Renal pelvis (tissue), 12 donors: ENCODE data around the gene EIF4G3. TPM values are rescaled to one million over a fixed set of nuclear protein-coding genes. Genes with fewer than 3 reads are reported as not detected.
"Not testable (repeated sequence)": the region's sequence is repeated elsewhere in the genome, so short reads cannot be mapped to it uniquely, and the experiment has no call there.

Source experiments
- DNase-seq: peaks from one replicate; pipeline ENCODE4 v3.0.0-alpha.2; 2013
- long read RNA-seq, 16 experiments: transcript quantifications; one replicate each; lab custom pipeline, GENCODE V29; 2026
- polyA plus RNA-seq, 3 donors: library from polyadenylated mRNA; unstranded; fragments of 120-200 nt; gene quantifications; one replicate each; pipeline ENCODE4 v1.2.1, GENCODE V29; 2013; ENCODE audit not compliant: insufficient read length in 3 of 3

EIF4G3 gene, protein sequence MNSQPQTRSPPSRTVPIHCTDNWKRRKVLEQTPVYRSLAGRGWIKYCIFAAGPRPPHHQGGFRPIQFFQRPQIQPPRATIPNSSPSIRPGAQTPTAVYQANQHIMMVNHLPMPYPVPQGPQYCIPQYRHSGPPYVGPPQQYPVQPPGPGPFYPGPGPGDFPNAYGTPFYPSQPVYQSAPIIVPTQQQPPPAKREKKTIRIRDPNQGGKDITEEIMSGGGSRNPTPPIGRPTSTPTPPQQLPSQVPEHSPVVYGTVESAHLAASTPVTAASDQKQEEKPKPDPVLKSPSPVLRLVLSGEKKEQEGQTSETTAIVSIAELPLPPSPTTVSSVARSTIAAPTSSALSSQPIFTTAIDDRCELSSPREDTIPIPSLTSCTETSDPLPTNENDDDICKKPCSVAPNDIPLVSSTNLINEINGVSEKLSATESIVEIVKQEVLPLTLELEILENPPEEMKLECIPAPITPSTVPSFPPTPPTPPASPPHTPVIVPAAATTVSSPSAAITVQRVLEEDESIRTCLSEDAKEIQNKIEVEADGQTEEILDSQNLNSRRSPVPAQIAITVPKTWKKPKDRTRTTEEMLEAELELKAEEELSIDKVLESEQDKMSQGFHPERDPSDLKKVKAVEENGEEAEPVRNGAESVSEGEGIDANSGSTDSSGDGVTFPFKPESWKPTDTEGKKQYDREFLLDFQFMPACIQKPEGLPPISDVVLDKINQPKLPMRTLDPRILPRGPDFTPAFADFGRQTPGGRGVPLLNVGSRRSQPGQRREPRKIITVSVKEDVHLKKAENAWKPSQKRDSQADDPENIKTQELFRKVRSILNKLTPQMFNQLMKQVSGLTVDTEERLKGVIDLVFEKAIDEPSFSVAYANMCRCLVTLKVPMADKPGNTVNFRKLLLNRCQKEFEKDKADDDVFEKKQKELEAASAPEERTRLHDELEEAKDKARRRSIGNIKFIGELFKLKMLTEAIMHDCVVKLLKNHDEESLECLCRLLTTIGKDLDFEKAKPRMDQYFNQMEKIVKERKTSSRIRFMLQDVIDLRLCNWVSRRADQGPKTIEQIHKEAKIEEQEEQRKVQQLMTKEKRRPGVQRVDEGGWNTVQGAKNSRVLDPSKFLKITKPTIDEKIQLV (N-terminal part only)
- 10 to 100 TPM; 65.2 to 72.5 (median 71.5) TPM for polyA plus RNA-seq
- long read RNA-seq, donor 1, partial matches to known transcripts = 5 of 5 reads
- long read RNA-seq, donor 1, other reads (novel, unspliced or antisense) = 0 of 5 reads
- long read RNA-seq, donor 2, partial matches to known transcripts = 12 of 12 reads
- long read RNA-seq, donor 2, other reads (novel, unspliced or antisense) = 0 of 12 reads
- long read RNA-seq, donor 3, partial matches to known transcripts = 10 of 10 reads
- long read RNA-seq, donor 3, other reads (novel, unspliced or antisense) = 0 of 10 reads
- long read RNA-seq, donor 4, partial matches to known transcripts = 9 of 9 reads
- long read RNA-seq, donor 4, other reads (novel, unspliced or antisense) = 0 of 9 reads
- long read RNA-seq, donor 5 = 0 reads
- long read RNA-seq, donor 6, partial matches to known transcripts = 17 of 18 reads
- long read RNA-seq, donor 6, other reads (novel, unspliced or antisense) = 0 of 18 reads
- long read RNA-seq, donor 7, partial matches to known transcripts = 5 of 6 reads
- long read RNA-seq, donor 7, other reads (novel, unspliced or antisense) = 0 of 6 reads
- long read RNA-seq, donor 8, partial matches to known transcripts = 5 of 5 reads
- long read RNA-seq, donor 8, other reads (novel, unspliced or antisense) = 0 of 5 reads
- long read RNA-seq, donor 9, partial matches to known transcripts = 29 of 31 reads
- long read RNA-seq, donor 9, other reads (novel, unspliced or antisense) = 0 of 31 reads
- long read RNA-seq, donor 10, partial matches to known transcripts = 26 of 26 reads
- long read RNA-seq, donor 10, other reads (novel, unspliced or antisense) = 0 of 26 reads
- long read RNA-seq, donor 11, partial matches to known transcripts = 0 of 1 reads
- long read RNA-seq, donor 11, other reads (novel, unspliced or antisense) = 0 of 1 reads
- long read RNA-seq, donor 12, partial matches to known transcripts = 35 of 35 reads
- long read RNA-seq, donor 12, other reads (novel, unspliced or antisense) = 0 of 35 reads
- long read RNA-seq, donor 13 = 0 reads
- long read RNA-seq, donor 14 = 0 reads
- long read RNA-seq, donor 15, partial matches to known transcripts = 22 of 22 reads
- long read RNA-seq, donor 15, other reads (novel, unspliced or antisense) = 0 of 22 reads
- long read RNA-seq, donor 16, partial matches to known transcripts = 15 of 18 reads
- long read RNA-seq, donor 16, other reads (novel, unspliced or antisense) = 0 of 18 reads

DNA sequence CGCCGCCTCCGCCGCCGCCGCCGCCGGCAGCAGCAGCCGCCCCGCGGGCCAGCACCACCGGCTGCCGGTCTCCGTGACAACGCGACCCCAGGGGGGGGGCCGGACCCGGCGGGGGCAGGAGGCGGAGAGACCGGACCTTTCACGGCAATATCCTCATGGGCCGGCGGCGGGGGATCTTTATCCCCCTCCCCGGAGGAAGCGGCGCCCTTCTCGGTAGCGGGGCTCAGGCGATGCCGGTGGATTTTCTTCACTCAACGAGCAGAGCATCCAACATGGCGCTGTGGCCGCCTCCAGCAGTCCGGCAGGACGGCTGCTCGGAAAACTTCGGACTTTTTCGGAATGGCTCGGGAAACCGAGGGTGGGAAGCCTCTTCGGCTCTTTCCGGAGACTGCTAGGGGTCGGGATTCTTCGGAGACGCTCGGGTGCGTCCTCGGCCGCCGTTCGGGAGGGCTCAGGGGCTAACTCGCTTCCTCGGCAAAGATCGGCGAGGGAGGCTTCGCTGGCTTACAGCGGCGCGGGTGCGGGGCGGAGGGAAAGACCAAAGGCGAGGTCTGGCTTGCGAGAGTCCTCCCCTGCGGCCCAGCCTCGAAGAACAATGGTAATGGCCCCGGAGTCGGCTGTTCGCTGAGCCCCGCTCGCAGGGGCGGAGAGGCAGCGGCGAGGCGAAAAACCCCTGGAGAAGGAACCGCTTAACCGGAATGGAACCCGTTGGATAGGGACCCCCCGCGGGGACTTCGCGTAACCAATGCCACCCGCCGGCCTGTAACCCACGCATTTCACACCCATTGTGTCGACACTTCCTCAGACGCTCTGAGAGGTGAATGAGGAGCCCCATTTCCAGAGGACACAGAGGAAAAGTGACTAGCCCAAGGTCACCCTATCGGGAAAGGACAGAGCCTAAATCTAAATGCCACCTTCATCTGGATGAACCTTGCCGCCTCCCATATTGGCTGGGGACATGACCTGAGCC lies at the start of gene EIF4G3:
TSS of gene EIF4G3 (minus strand) at position 312 of the 970 bp plus-strand sequence. CDS start 174,155 bp downstream, outside the sequence.
- peak; percentile 99 for DNase-seq

GRCh38 chr1:21225065-21225464 lies 48.4 kb upstream of the EIF4G3 start:
- DNase-seq = no peak

DNA sequence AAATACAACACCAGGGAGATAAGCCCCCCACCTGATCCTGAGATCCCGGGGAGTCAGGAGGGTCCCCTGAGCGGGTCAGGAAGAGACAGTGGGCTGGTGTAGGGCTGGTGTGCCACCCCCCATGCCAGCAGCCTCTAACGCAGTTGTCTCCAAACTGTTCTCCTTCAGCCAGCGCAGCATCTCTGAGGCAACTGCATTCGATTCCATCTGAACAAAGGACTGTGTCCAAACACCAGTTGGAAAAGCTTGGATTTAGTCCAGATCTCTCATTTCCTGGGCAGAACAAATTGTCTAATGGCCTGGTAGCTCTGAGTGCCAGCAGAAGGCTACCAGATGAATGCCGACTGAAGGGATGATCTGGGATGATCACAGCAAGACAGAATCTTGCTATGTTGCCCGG lies 44.1 kb upstream of the EIF4G3 start:
- no peak for DNase-seq

DNA sequence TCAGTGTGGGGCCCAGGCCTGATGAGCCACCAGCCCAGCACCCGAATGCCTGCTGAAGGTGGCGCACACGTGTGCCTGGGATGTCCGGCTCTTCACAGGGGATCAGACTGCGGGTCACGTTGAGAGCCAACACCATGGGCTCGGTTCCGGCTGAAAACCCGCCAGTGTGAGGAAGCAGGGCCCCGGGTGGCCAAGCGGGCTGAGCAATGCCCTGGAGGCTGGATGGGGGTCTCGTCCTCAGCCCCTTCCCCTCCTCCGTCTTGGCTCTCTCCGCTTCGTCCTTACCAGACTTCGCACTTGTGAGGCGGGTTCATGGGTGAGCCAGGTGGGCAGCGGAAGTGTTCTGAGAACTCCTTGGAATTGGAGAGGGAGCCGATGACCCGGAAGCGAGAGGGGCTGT lies 43.0 kb upstream of the EIF4G3 start:
- no peak for DNase-seq

DNA sequence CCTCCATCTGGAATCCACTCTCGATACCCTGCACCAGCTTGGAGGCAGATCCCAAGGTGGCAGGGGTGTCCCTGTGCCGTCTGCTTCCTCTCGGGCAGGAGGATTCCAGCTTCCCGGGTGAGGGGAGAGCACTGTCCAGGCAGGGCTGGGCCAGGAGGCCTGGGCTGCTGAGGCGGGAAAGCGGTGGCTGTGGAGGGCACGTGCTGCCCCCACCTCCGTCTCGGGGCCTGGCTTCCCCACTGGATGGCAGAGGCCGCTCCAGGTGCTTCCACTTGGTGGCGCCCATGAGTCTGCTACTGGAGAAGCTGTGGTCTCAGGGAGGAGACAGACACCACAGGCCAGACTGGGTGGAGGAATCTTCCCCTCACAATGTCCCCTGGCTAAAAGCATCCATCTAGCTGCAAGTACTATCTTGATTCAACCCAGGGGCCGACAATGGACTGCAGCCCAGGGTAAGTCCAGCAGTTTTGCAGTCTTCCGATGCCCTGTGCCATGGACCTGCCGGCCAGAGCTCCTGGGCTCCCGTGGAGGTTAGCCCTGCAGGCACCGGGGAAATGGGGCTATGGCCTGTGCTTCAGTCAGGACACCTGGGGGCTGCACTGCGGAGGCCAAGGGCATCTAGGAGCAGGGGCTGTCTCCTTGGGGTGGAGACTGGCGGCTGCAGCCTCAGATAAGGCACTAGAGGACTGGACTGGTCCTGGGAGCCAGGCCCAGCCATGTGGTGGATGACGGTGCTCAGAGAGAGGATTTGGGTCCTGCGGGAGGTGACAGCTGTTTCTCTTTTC lies 41.3 kb upstream of the EIF4G3 start:
- DNase-seq = no peak

DNA sequence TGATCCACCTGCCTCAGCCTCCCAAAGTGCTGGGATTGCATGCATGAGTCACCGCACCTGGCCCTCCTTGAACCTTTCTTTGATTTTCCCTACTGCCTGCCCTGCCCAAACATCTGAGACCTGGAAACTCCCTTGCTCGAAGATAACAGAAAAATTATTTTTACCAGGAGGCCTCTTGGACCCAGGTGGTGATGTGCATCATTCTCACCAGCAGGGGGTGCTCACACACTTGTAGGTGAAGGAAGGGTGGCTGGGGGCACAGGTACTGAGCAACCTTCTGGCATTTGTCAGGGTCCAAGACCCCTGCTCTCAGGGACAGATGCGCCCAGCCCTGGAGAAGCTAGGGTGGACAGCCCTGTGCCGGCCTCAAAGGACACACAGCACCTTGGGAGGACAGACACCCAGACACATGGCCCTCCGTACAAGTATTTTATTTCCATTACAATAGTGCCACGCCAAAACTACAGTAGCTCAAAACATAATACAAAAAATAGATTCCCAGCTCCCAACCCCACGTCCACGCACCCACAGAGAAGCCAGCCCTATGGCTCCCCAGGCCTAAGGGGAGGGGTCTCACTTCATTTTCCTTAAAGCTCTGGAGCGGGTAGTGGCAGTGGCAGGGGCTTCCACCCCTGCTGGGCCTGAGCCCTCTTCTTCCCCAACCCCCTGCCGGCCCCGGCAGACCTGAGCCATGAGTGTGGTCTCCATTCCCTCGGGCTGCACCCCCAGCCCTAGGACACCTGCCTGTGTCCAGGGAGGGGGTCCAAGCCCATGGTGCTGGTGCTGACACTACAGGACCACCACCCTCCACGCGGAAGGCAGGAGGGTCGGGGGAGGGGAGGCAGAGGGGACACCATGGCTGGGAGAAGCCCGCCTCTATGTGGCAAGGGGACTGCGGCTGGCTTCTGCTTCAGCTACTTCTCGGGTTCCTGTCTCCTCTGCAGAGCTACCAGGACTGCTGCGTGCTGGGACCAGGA lies 40.4 kb upstream of the EIF4G3 start:
- DNase-seq = no peak

DNA sequence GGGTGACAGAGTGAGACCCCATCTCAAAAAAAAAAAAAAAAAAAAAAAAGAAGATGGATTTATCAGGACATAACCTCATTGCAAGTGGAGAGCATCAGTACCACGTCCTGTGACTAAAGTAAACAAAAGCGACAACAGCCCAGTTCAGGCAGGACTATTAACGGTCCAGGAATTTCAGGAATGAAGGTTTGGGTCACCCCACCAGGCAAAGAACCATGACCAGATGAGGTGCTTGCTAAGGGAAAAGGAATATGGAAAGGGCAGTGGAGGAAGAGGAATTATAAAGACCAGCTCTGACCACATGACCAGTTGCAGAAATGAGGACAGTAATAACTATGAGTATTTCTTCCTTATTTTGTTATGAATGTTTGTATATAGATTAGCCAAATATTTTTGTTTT lies 35.4 kb upstream of the EIF4G3 start:
- DNase-seq = no peak

GRCh38 chr1:21208137-21208700 lies 31.5 kb upstream of the EIF4G3 start:
- DNase-seq = not testable (repeated sequence)

DNA sequence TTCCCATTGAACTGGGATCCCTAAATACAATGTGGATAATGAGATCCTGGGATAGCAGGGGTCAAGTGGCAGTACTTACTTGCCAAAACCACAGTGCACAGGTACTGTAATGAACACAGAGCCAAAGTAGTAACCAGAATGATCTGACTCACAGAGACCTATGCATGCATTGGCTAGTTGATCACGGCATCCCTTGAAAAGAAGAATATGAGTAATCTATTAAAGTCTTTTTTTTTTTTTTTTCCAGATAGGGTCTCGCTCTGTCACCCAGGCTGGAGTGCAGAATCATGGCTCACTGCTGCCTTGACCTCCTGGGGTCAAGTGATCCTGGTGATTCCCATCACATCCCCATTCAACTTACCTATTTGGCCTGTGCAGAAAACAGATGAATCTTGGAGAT lies 29.4 kb upstream of the EIF4G3 start:
- DNase-seq = no peak

- DNase-seq = no peak
These were observed 28.7 kb upstream of the EIF4G3 start for GRCh38 chr1:21205416-21205815.

- no peak for DNase-seq
These were observed 25.0 kb upstream of the EIF4G3 start for GRCh38 chr1:21201650-21202049.

- DNase-seq = not testable (repeated sequence)
These were observed 24.5 kb upstream of the EIF4G3 start for GRCh38 chr1:21201238-21201637.

DNA sequence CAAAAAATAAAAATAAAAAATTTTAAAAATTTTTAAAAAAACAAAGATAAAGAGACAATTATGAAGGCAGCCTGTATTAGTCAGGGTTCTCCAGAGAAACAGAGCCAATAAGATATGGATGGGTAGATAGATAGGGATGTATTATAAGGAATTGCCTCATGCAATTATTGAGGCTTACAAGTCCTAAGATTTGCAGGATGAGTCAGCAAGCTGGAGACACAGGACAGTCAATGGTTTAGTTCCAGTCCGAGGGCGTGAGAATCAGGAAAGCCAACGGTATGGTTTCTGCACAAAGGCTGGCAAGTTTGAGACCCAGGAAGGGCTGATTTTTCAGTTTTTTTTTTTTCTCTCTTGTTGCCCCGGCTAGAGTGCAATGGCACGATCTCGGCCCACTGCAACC lies 24.1 kb upstream of the EIF4G3 start:
- DNase-seq = no peak

DNA sequence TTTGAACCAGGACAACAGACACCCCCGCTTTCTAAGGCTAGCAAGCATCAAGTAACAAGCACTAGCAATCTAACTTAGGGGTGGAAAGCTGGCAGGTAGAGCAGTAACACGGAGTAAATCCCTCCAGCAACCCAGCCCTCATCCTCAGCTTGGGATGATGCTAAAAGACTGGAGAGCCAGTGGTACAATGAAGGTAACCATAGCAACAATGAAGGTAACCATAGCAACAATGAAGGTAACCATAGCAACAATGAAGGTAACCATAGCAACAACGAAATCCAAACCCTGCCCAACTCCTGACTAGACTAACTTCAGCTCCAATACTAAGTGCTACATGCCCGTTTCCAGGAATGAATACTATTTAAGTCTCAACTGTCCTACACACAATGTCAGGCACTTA lies 22.2 kb upstream of the EIF4G3 start:
- DNase-seq = no peak

GRCh38 chr1:21192871-21193270 lies 16.2 kb upstream of the EIF4G3 start:
- DNase-seq = no peak

DNA sequence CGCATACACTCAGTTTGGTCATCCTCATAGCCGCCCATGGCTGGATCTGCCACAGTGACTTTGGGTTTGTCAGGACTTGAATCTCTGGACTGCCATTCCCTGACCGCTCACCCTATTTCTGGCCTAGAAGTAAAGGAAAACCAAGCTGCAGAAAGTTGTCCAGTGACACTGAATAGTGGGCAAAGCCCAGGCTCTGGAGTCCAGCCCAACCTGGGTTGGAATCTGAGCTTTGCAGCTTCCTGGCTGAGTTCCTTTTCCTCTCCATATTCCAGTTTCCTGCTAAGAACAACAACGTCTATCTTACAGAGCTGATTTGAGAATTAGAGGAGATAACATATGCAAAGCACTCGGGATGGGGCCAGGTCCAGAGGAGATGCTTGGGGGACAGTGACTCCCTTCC lies 15.6 kb upstream of the EIF4G3 start:
- no peak for DNase-seq
